ENCODE results near the gene DLG5.

Gene DLG5

GRCh38 chr10:77756319-77757232 lies 170.0 kb downstream of the DLG5 start (continued):
- TF ChIP-seq ZNF335 (tag by site-specific recombination; conservative IDR thresholded peaks at IDR 0.05), result no peak
- TF ChIP-seq GLIS1 (tag by site-specific recombination; IDR thresholded peaks at IDR 0.05), result peak; percentile 91
- TF ChIP-seq ZNF18 (tag by site-specific recombination; IDR thresholded peaks at IDR 0.05), result no peak
- TF ChIP-seq CTCF (tag by site-specific recombination; IDR thresholded peaks at IDR 0.05), result peak; percentile 83
- peak; percentile 81 for TF ChIP-seq PATZ1 (tag by site-specific recombination; IDR thresholded peaks at IDR 0.05)
- no peak for TF ChIP-seq ZNF560 (tag by site-specific recombination; IDR thresholded peaks at IDR 0.05; ENCODE audit: borderline replicate concordance)
- no peak for TF ChIP-seq ZNF112 (tag by site-specific recombination; IDR thresholded peaks at IDR 0.05)
- TF ChIP-seq ZEB2 (tag by site-specific recombination; IDR thresholded peaks at IDR 0.05), result peak; percentile 17; the same call in 1 of the 2 replicates
- TF ChIP-seq ZFHX2 (tag by site-specific recombination; conservative IDR thresholded peaks at IDR 0.05), result peak; percentile 35; the same call in 1 of the 2 replicates
- TF ChIP-seq ZNF433 (tag by site-specific recombination; IDR thresholded peaks at IDR 0.05; ENCODE audit: low read depth), result no peak
- peak; percentile 96 for TF ChIP-seq ZNF654 (tag by site-specific recombination; IDR thresholded peaks at IDR 0.05; ENCODE audit: low read depth)

GRCh38 chr10:77746047-77746707 lies 180.4 kb downstream of the DLG5 start:
- CTCF ChIA-PET, result interaction anchor here (0.6 to 1.9 kb wide), 5 partner anchors 10 to 132 kb away, joined by 3 to 8 read pairs (median 3); no protein-coding TSS in a partner anchor

More at GRCh38 chr10:77746047-77746707, 180.4 kb downstream of the DLG5 start:
- Histone ChIP-seq H3K9me3 (ENCODE audit: control insufficient read depth, insufficient read depth, low read depth, low read length) (no peaks in the 10 kb centered on the region), H3K27ac (ENCODE audit: extremely low read depth, low read depth, low read length) (no peak overlapping the region), H3K36me3 (ENCODE audit: control insufficient read depth in 2 of 2, insufficient read depth in 1 of 2, low read length in 2 of 2) (no peaks in the 10 kb centered on the region), H3K4me1 (ENCODE audit: control insufficient read depth, insufficient read depth, low read length) (no peaks in the 10 kb centered on the region), H3K4me3 (ENCODE audit: low read depth, low read length) (no peak overlapping the region)
- POLR2A ChIA-PET, result no interaction called here
- TF ChIP-seq ZNF223 (tag by site-specific recombination; IDR thresholded peaks at IDR 0.05), result no peak
- no peak for TF ChIP-seq ZNF555 (tag by site-specific recombination; conservative IDR thresholded peaks at IDR 0.05)
- no peak for TF ChIP-seq IKZF3 (tag by site-specific recombination; IDR thresholded peaks at IDR 0.05)
- TF ChIP-seq ZNF16 (tag by site-specific recombination; IDR thresholded peaks at IDR 0.05; ENCODE audit: low read depth), result no peak
- no peak for TF ChIP-seq ZFP41 (tag by site-specific recombination; IDR thresholded peaks at IDR 0.05; ENCODE audit: borderline replicate concordance)
- TF ChIP-seq ZNF398 (tag by site-specific recombination; IDR thresholded peaks at IDR 0.05), result no peak
- TF ChIP-seq ZEB2 (tag by site-specific recombination; IDR thresholded peaks at IDR 0.05), result no peak
- no peak for TF ChIP-seq MYNN (tag by site-specific recombination; IDR thresholded peaks at IDR 0.05; ENCODE audit: borderline replicate concordance)
- no peak for TF ChIP-seq EGR2 (tag by site-specific recombination; IDR thresholded peaks at IDR 0.05; ENCODE audit: low read depth)
- no peak for TF ChIP-seq ZBTB44 (tag by site-specific recombination; IDR thresholded peaks at IDR 0.05)
- no peak for TF ChIP-seq ZNF529 (tag by site-specific recombination; IDR thresholded peaks at IDR 0.05; ENCODE audit: insufficient replicate concordance)
- no peak for TF ChIP-seq ZNF302 (tag by site-specific recombination; IDR thresholded peaks at IDR 0.05; ENCODE audit: low read depth)
- no peak for TF ChIP-seq ZNF792 (tag by site-specific recombination; IDR thresholded peaks at IDR 0.05)

Measured in HEK293 (cell line).